DOHH2 (cell line): ENCODE measurements around the gene GSS.

Experiments
- H3F3A ChIP-seq: fragments of 200-600 bp; sonication (generic), shearing (Covaris generic); 2 replicates; pipeline ENCODE4 v1.6.0; 2016; ENCODE audit warnings: antibody characterized with exemption, mild to moderate bottlenecking; ENCODE audit not compliant: control insufficient read depth, insufficient read depth
- H3K27ac ChIP-seq: fragments of 200-600 bp; sonication (generic); 2 replicates; pipeline ENCODE4 v1.5.1; 2014; ENCODE audit warnings: low read depth, mild to moderate bottlenecking, low read length, moderate library complexity
- H3K27me3 ChIP-seq: fragments of 200-600 bp; sonication (generic); 2 replicates; pipeline ENCODE4 v1.6.1; 2014; ENCODE audit warnings: mild to moderate bottlenecking, low read length, mixed read lengths; ENCODE audit not compliant: control insufficient read depth
- H3K36me3 ChIP-seq: fragments of 200-600 bp; sonication (generic); 2 replicates; pipeline ENCODE4 v1.6.1; 2014; ENCODE audit warnings: mild to moderate bottlenecking, low read length, moderate library complexity, mixed read lengths; ENCODE audit not compliant: control insufficient read depth
- H3K4me1 ChIP-seq: fragments of 200-600 bp; sonication (generic); 2 replicates; pipeline ENCODE4 v1.6.1; 2014; ENCODE audit warnings: mild to moderate bottlenecking, low read length, mixed read lengths; ENCODE audit not compliant: control insufficient read depth
- H3K4me2 ChIP-seq: fragments of 200-600 bp; sonication (generic); 2 replicates; pipeline ENCODE4 v1.6.0; 2014; ENCODE audit warnings: mild to moderate bottlenecking, low read length, moderate library complexity
- H3K4me3 ChIP-seq: fragments of 200-600 bp; sonication (generic); 2 replicates; pipeline ENCODE4 v1.5.1; 2014; ENCODE audit warnings: mild to moderate bottlenecking, low read length, mixed read lengths
- H3K79me2 ChIP-seq: fragments of 200-600 bp; sonication (generic); 2 replicates; pipeline ENCODE4 v1.6.1; 2014; ENCODE audit warnings: mild to moderate bottlenecking, low read length, mixed read lengths; ENCODE audit not compliant: control insufficient read depth
- H3K9me2 ChIP-seq: fragments of 200-600 bp; sonication (generic); replicated peaks from 2 replicates; pipeline ENCODE4 v1.6.1; 2014; ENCODE audit warnings: mild to moderate bottlenecking, low read length, mixed read lengths; ENCODE audit not compliant: control insufficient read depth
- H3K9me3 ChIP-seq: fragments of 200-600 bp; sonication (generic); 2 replicates; pipeline ENCODE4 v1.6.1; 2014; ENCODE audit warnings: antibody characterized with exemption, low read length, mixed read lengths; ENCODE audit not compliant: control insufficient read depth, insufficient read depth
- H4K20me1 ChIP-seq: fragments of 200-600 bp; sonication (generic); 2 replicates; pipeline ENCODE4 v1.6.0; 2014; ENCODE audit warnings: low read depth, mild to moderate bottlenecking, antibody characterized with exemption, low read length, moderate library complexity; ENCODE audit not compliant: control insufficient read depth, insufficient read depth
- CTCF ChIP-seq: fragments of 200-600 bp; sonication (generic); IDR thresholded peaks from one replicate; pipeline ENCODE4 v1.5.1; 2014; ENCODE audit warnings: antibody characterized with exemption, mild to moderate bottlenecking, low read depth, low read length; ENCODE audit not compliant: poor library complexity, severe bottlenecking
- EZH2phosphoT487 ChIP-seq: fragments of 200-600 bp; sonication (generic); IDR thresholded peaks from 2 replicates; pipeline ENCODE4 v1.6.1; 2017; ENCODE audit warnings: borderline replicate concordance, mild to moderate bottlenecking, antibody characterized with exemption, low read length, moderate library complexity, mixed read lengths

The GSS gene

GRCh38 chr20:34940081-34940481 is 15.5 kb downstream of the GSS start:
- Histone ChIP-seq H3K27me3 (no peaks in the 10 kb centered on the region), H3K9me2 (no peaks in the 10 kb centered on the region), H3K4me3 (no peak overlapping the region), H3K27ac (no peak overlapping the region), H3K4me1 (no peaks in the 10 kb centered on the region), H3K9me3 (no peaks in the 10 kb centered on the region), H3K4me2 (no peak overlapping the region), H4K20me1 (no peaks in the 10 kb centered on the region), H3K36me3 (peaks cover 33% of the 10 kb centered on the region), H3K79me2 (no peaks in the 10 kb centered on the region), H3F3A (no peaks in the 10 kb centered on the region)
- no peak for TF ChIP-seq CTCF
- no peak for TF ChIP-seq EZH2phosphoT487

- no peaks in the 10 kb centered on the region for H3K4me1 ChIP-seq
- no peak overlapping the region for H3K4me2 ChIP-seq
- no peaks in the 10 kb centered on the region for H3K27me3 ChIP-seq
- H3K4me3 ChIP-seq: no peak overlapping the region
- no peaks in the 10 kb centered on the region for H3K79me2 ChIP-seq
- H3K27ac ChIP-seq: no peak overlapping the region
- TF ChIP-seq CTCF (no peak), EZH2phosphoT487 (no peak)
- no peaks in the 10 kb centered on the region for H3K9me2 ChIP-seq
- H4K20me1 ChIP-seq: no peaks in the 10 kb centered on the region
- H3F3A ChIP-seq: no peaks in the 10 kb centered on the region
- H3K36me3 ChIP-seq: peaks cover 33% of the 10 kb centered on the region
- H3K9me3 ChIP-seq: no peaks in the 10 kb centered on the region
Measured at GRCh38 chr20:34938466-34939163, 17.0 kb downstream of the GSS start.

- Histone ChIP-seq H3K36me3 (peaks cover 16% of the 10 kb centered on the region; the same call in 1 of the 2 replicates), H3K9me3 (no peaks in the 10 kb centered on the region), H3K79me2 (no peaks in the 10 kb centered on the region), H3F3A (no peaks in the 10 kb centered on the region), H3K4me1 (no peaks in the 10 kb centered on the region), H3K27me3 (no peaks in the 10 kb centered on the region), H3K27ac (no peak overlapping the region), H3K4me3 (no peak overlapping the region), H4K20me1 (no peaks in the 10 kb centered on the region), H3K4me2 (no peak overlapping the region), H3K9me2 (no peaks in the 10 kb centered on the region)
- TF ChIP-seq EZH2phosphoT487 (no peak), CTCF (no peak)
Measured at GRCh38 chr20:34931771-34932170, 23.8 kb downstream of the GSS start.
